Esophagus squamous epithelium (tissue), 5 donors: ENCODE results near the gene PARD3. TPM values are rescaled to one million over a fixed set of nuclear protein-coding genes. Genes with fewer than 3 reads are reported as not detected.
A peak's percentile ranks its signal among the peaks of the same experiment; 100 is the strongest.

Experiments
- DNase-seq: peaks from one replicate; lab custom pipeline; 2025; lab: John Stamatoyannopoulos, UW
- H3K27ac ChIP-seq, 4 donors: fragments of 200-600 bp; sonication (generic); one replicate each; pipeline ENCODE4 v1.5.1; 2016 to 2019; ENCODE audit warnings: mild to moderate bottlenecking in 1 of 4
- H3K27me3 ChIP-seq, 4 donors: fragments of 200-600 bp; sonication (generic); 1 replicate in 3 of 4; 2 replicates in 1 of 4; pipeline versions ENCODE4 v1.5.1 to v1.6.0; 2017 to 2021; ENCODE audit warnings: antibody characterized with exemption in 1 of 4
- H3K36me3 ChIP-seq, 3 donors: fragments of 200-600 bp; sonication (generic); one replicate each; pipeline ENCODE4 v1.5.1; 2016 to 2019
- H3K4me1 ChIP-seq, 3 donors: fragments of 200-600 bp; sonication (generic); one replicate each; pipeline ENCODE4 v1.5.1; 2017 to 2019
- H3K4me3 ChIP-seq, 4 donors: fragments of 200-600 bp; sonication (generic); 1 replicate in 3 of 4; 2 replicates in 1 of 4; pipeline ENCODE4 v1.5.1; 2016 to 2019; ENCODE audit warnings: mild to moderate bottlenecking in 2 of 4, moderate library complexity in 1 of 4
- H3K9me3 ChIP-seq, 3 donors: fragments of 200-600 bp; sonication (generic); one replicate each; pipeline ENCODE4 v1.5.1; 2016 to 2019
- POLR2A ChIP-seq, 4 donors: fragments of 450-650 bp; IDR thresholded peaks; one replicate each; pipeline ENCODE4 v1.6.1; 2017; ENCODE audit warnings: antibody characterized with exemption in 4 of 4, mild to moderate bottlenecking in 4 of 4, moderate library complexity in 3 of 4
- WGBS, 2 donors: methylation state at CpG; one replicate each; pipeline ENCODE4 v1.1.5; 2018; 5-methylcytosine and 5-hydroxymethylcytosine counted together
- intact Hi-C: fragments of 100-400 bp; cut with DNase I; formaldehyde crosslinking; loops from one replicate; pipeline ENCODE4 v1.15.0; 2022
- total RNA-seq, 4 donors: library from RNA; depleted of rRNA; stranded (reverse); fragments of >200 nt; gene quantifications; one replicate each; pipeline ENCODE4 v1.1.0, GENCODE V29; 2016
- TF ChIP-seq, protein P1 (sequence below), 6 experiments: fragments of 450-650 bp in 4 of 6; fragments of 200-600 bp in 2 of 6; sonication (generic) in 2 of 6; IDR thresholded peaks; one replicate each; pipeline ENCODE4 v1.5.1; 2016 to 2019; ENCODE audit warnings: antibody characterized with exemption in 6 of 6, mild to moderate bottlenecking in 4 of 6, moderate library complexity in 4 of 6
- donor health status: DM: yes; HTN: yes; CAD: no.

PARD3 gene
- total RNA-seq, 4 donors from 2014 or later: 57.3 to 114 (median 81.7) TPM

DNA sequence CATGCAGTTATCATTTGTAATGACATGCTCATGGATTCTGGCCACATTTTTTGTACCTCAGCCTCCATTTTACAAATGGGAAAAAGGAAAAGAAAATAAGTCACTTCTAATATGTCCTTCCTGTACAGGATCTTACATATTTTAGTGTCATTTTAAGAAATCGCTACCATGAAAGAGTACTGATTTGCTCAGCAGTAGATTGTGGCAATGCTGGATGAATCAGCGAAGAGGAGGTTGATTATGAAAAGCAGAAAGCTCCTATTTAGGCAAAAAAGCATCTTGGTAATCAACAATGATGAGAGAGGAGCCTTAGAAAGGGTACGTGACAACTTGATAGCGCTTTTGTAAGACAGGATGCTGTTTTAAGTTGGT is 522.9 kb downstream of the PARD3 start:
- Histone ChIP-seq H3K9me3 (no peaks in the 10 kb centered on the region), H3K27me3 (no peaks in the 10 kb centered on the region), H3K36me3 (no peaks in the 10 kb centered on the region), H3K27ac (no peak overlapping the region), H3K4me1 (peaks cover 0 to 8% (median 0%) of the 10 kb centered on the region in 3 donors), H3K4me3 (no peak overlapping the region)
- no peak for DNase-seq
- no peak for TF ChIP-seq POLR2A (IDR thresholded peaks at IDR 0.05)
- TF ChIP-seq, protein P1, sequence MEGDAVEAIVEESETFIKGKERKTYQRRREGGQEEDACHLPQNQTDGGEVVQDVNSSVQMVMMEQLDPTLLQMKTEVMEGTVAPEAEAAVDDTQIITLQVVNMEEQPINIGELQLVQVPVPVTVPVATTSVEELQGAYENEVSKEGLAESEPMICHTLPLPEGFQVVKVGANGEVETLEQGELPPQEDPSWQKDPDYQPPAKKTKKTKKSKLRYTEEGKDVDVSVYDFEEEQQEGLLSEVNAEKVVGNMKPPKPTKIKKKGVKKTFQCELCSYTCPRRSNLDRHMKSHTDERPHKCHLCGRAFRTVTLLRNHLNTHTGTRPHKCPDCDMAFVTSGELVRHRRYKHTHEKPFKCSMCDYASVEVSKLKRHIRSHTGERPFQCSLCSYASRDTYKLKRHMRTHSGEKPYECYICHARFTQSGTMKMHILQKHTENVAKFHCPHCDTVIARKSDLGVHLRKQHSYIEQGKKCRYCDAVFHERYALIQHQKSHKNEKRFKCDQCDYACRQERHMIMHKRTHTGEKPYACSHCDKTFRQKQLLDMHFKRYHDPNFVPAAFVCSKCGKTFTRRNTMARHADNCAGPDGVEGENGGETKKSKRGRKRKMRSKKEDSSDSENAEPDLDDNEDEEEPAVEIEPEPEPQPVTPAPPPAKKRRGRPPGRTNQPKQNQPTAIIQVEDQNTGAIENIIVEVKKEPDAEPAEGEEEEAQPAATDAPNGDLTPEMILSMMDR (IDR thresholded peaks at IDR 0.05): no peak
- WGBS, 2 donors: 75 to 78% methylated on average over 4 of the region's 4 CpGs
- intact Hi-C loops: no loop called here

DNA sequence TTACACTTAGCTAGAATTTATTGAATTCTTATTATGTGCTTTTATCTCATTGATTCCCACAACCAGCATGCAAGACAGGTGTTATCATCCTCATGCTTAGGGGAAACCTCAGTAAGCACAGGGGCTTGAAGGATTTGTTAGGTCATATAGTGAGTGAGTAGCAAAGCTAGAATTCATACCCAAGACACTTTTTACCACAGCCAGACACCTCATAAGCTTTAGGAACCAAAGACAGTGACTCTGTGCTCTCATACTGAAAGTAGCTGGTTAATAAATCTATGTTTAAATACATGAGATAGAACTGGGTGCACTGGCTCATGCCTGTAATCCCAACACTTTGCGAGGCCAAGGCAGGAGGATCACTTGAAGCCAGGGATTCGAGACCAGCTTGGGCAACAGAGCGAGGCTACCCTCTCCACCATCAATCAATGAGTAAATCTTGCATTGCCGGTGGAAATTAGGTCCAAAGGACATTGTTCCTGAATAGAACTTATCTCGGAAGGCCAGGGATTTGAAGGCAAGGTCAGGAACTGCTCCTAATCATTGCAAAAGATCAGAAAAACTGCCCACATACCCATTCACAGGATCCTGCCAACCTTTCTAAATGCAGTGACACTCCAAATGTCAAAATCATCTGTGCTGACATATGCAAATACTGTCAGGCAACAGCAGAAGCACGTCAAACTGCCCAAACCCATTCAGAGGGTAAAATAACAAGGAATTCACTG is 523.5 kb downstream of the PARD3 start:
- H3K27me3 ChIP-seq: no peaks in the 10 kb centered on the region
- no peak overlapping the region for H3K4me3 ChIP-seq
- H3K36me3 ChIP-seq: no peaks in the 10 kb centered on the region
- TF ChIP-seq, protein P1 (IDR thresholded peaks at IDR 0.05): no peak
- no peak for TF ChIP-seq POLR2A (IDR thresholded peaks at IDR 0.05)
- no peak for DNase-seq
- H3K27ac ChIP-seq: no peak overlapping the region
- no peaks in the 10 kb centered on the region for H3K9me3 ChIP-seq
- intact Hi-C loops: no loop called here
- peaks cover 0 to 8% (median 0%) of the 10 kb centered on the region in 3 donors for H3K4me1 ChIP-seq
- WGBS, 2 donors: 64 to 79% methylated on average over 6 of the region's 6 CpGs

DNA sequence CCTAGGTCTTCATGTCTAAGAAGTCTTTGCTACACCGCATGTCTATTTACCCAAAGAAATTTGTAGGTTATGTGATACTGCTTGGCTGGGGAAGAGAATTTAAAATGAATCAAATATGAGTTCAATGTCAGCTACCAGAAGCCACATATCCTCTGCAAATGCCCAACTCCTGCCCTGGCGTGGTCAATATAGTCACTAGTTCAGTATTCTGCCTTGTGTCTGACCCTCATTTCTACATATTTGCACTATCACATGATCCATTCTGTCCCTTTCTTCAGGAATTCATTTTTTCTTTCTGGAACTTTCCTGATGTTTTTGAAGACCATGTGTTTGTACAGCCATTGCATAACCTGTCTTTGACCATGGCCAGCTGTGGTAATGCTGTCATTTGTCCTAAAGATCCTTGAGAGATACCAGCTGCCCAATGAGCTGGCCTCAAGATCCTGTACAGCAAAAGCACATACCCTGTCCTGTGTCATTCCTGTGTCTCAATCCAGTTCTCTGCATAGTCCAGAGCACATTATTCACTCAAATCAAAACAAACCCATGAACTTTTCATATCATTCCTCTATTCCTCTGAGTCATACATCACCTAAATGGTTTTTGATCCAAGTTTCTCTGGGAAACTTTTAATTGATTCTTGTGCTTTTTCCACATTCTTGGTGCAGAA is 524.5 kb downstream of the PARD3 start:
- Histone ChIP-seq H3K27ac (peak overlapping the region in 1 of 4 donors; percentile 66), H3K4me1 (peaks cover 0 to 8% (median 0%) of the 10 kb centered on the region in 3 donors), H3K4me3 (no peak overlapping the region), H3K27me3 (no peaks in the 10 kb centered on the region), H3K36me3 (no peaks in the 10 kb centered on the region), H3K9me3 (no peaks in the 10 kb centered on the region)
- intact Hi-C loops: no loop called here
- no peak for DNase-seq
- 87 to 93% methylated on average over 2 of the region's 2 CpGs for WGBS, 2 donors
- TF ChIP-seq POLR2A (IDR thresholded peaks at IDR 0.05): no peak
- TF ChIP-seq, protein P1 (IDR thresholded peaks at IDR 0.05): no peak

DNA sequence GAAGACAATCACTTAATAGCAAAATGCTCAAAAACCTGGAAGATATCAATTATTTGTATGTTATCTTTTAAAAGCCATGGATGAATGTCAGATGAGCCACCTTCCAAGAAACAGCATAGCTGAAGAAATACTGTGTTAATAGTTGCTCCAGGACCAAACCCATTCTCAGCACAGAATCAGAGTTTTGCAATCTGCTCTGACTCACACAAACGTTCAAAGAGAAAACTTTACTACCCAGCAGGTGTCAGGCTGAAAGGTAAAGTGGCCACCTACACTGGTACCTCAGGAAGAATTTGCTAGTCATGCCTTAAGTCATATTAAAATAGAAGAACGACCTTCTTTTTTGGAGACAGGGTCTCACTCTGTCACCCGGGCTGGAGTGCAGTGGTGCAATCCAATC is 526.5 kb downstream of the PARD3 start:
- H3K4me1 ChIP-seq: peaks cover 0 to 8% (median 0%) of the 10 kb centered on the region in 3 donors

DNA sequence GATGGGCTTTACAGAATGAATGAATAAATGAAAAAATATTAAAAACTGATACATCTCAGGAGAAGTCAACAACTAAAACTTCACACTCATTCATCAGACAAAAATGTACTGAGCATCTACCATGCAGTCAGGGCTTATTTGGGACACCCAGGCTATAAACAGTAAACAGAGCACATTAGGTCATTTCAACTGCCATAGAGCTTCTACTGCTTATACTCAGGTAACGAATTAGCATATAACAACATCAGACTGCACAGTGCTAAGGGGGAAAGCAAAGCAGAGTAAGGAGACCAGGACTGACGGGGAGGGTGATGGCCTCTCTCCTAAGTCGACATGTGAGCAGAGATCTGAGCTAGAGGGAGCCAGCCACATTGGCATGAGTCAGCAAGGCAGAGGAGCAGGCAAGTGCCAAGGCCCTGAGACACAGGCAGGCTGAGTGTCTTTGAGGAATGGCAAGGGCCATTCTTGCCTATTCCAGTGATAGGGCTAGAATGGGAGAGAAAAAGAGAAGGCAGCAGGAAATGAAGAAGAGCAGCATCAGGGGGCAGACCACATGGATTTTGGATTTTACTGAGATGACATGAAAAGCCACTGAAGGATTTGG is 528.9 kb downstream of the PARD3 start:
- H3K9me3 ChIP-seq: no peaks in the 10 kb centered on the region
- H3K36me3 ChIP-seq: no peaks in the 10 kb centered on the region
- no peak overlapping the region for H3K27ac ChIP-seq
- intact Hi-C loops: no loop called here
- H3K27me3 ChIP-seq: no peaks in the 10 kb centered on the region
- no peak for DNase-seq
- H3K4me3 ChIP-seq: no peak overlapping the region
- TF ChIP-seq POLR2A (IDR thresholded peaks at IDR 0.05): no peak
- TF ChIP-seq, protein P1 (IDR thresholded peaks at IDR 0.05): no peak
- 68 to 78% methylated on average over 3 of the region's 3 CpGs for WGBS, 2 donors
- peaks cover 0 to 24% (median 7%) of the 10 kb centered on the region in 3 donors for H3K4me1 ChIP-seq

More for the DNA sequence above, 526.5 kb downstream of the PARD3 start:
- no peaks in the 10 kb centered on the region for H3K36me3 ChIP-seq
- H3K27me3 ChIP-seq: no peaks in the 10 kb centered on the region
- DNase-seq: no peak
- H3K27ac ChIP-seq: no peak overlapping the region
- no peak for TF ChIP-seq POLR2A (IDR thresholded peaks at IDR 0.05)
- H3K4me3 ChIP-seq: no peak overlapping the region
- intact Hi-C loops: no loop called here
- 45 to 57% methylated on average over 3 of the region's 3 CpGs for WGBS, 2 donors
- H3K9me3 ChIP-seq: no peaks in the 10 kb centered on the region
